Stimulated activated naive CD8-positive, alpha-beta T cell treated with anti-CD3 and anti-CD28 coated beads, Interleukin-15, amount 100 ng/mL, for 72 hours (primary cell): Measurements from ENCODE around the gene ASNSD1.
"Not testable (repeated sequence)": the region's sequence is repeated elsewhere in the genome, so short reads cannot be mapped to it uniquely, and the experiment has no call there.

Source experiments
- ATAC-seq: fragments of 150-1000 bp; cut with Tn5 transposase; 2 replicates; pipeline ENCODE4 v1.10.0; 2021; ENCODE audit warnings: mild to moderate bottlenecking, moderate library complexity
- DNase-seq, 2 donors: peaks; one replicate each; pipeline ENCODE4 v3.0.0; 2021 to 2022
- H3K27ac Mint-ChIP-seq, 2 donors: one replicate each; pipeline ENCODE4 v1.8.0; 2022; ENCODE audit warnings: mild to moderate bottlenecking in 2 of 2, mixed read lengths in 2 of 2, moderate library complexity in 2 of 2
- H3K27me3 Mint-ChIP-seq: one replicate; pipeline ENCODE4 v1.8.0; 2022; ENCODE audit warnings: mixed read lengths
- H3K4me1 Mint-ChIP-seq: one replicate; pipeline ENCODE4 v1.8.0; 2022; ENCODE audit warnings: mild to moderate bottlenecking, mixed read lengths
- H3K4me3 Mint-ChIP-seq, 2 donors: one replicate each; pipeline ENCODE4 v1.8.0; 2022; ENCODE audit warnings: mild to moderate bottlenecking in 2 of 2, mixed read lengths in 2 of 2, moderate library complexity in 1 of 2
- H3K9me3 Mint-ChIP-seq, 2 donors: one replicate each; pipeline ENCODE4 v1.8.0; 2022; ENCODE audit warnings: mixed read lengths in 2 of 2

ASNSD1 gene

DNA sequence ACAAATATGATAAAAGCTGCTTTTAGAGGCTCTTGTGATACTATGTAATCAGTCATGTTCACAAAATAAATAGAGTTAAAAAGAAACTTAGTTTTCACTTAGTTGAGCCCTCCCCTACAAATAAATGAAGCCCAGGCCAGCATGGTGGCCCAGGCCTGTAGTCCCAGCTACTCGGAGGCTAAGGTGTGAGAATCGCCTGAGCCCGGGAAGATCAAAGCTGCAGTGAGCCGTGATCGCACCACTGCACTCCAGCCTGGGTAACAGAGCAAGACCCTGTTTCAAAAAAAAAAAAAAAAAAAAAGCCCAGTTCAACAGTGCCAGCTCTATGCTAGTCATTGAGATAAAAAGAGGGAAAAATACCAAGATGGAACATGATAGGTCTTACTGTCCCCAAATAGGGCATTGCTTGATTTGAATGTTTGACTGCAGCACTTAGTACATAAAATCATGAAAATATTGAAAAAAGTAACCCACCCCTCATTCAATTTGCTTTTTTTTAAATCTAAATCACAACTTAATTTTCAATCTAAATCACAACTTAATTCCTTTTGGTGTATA is 1.5 kb downstream of the ASNSD1 start:
- Mint-ChIP-seq H3K27me3 (no peaks in the 10 kb centered on the region), H3K9me3 (no peaks in the 10 kb centered on the region), H3K4me3 (no peak overlapping the region), H3K27ac (no peak overlapping the region), H3K4me1 (peaks cover 39% of the 10 kb centered on the region)
- DNase-seq (no peak), ATAC-seq (no peak)

DNA sequence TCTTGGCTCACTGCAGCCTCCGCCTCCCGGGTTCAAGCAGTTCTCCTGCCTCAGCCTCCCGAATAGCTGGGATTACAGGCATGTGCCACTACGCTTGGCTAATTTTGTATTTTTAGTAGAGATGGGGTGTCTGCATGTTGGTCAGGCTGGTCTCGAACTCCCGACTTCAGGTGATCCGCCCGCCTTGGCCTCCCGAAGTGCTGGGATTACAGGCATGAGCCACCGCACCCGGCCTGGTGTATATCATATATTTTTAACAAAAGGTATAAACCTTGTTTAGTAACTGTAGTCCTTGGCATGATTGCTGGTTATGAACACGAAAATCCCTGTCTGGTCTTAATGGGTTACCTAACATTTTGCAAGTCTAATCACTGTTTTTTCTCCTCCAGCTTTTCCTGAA is 2.1 kb downstream of the ASNSD1 start:
- not testable (repeated sequence) for H3K27me3 Mint-ChIP-seq, DNase-seq, H3K9me3 Mint-ChIP-seq, ATAC-seq
- H3K4me3 Mint-ChIP-seq, result peak overlapping the region; percentile 42 to 68
- H3K27ac Mint-ChIP-seq, result peak overlapping the region; percentile 9 to 67
- H3K4me1 Mint-ChIP-seq, result peaks cover 34% of the 10 kb centered on the region

DNA sequence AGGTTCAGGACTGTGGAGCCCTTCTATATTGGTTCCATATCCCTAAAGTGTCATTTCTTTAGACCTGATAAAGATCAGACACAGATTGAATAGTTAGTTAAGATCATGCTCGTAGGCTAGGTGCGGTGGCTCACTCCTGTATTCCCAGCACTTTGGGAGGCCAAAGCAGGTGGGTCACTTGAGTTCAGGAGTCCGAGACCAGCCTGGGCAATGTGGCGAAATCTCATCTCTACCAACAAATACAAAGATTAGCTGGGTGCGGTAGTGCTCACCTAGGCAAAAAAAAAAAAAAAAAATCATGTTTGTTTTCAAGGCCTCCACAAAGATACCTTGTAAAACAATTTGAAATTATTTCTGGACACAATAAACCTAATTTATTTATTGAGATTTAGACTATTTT is 8.7 kb downstream of the ASNSD1 start:
- no peak for DNase-seq
- ATAC-seq, result no peak
- H3K4me3 Mint-ChIP-seq, result no peak overlapping the region
- no peak overlapping the region for H3K27ac Mint-ChIP-seq
- peaks cover 14% of the 10 kb centered on the region for H3K4me1 Mint-ChIP-seq
- no peaks in the 10 kb centered on the region for H3K27me3 Mint-ChIP-seq
- no peaks in the 10 kb centered on the region for H3K9me3 Mint-ChIP-seq

DNA sequence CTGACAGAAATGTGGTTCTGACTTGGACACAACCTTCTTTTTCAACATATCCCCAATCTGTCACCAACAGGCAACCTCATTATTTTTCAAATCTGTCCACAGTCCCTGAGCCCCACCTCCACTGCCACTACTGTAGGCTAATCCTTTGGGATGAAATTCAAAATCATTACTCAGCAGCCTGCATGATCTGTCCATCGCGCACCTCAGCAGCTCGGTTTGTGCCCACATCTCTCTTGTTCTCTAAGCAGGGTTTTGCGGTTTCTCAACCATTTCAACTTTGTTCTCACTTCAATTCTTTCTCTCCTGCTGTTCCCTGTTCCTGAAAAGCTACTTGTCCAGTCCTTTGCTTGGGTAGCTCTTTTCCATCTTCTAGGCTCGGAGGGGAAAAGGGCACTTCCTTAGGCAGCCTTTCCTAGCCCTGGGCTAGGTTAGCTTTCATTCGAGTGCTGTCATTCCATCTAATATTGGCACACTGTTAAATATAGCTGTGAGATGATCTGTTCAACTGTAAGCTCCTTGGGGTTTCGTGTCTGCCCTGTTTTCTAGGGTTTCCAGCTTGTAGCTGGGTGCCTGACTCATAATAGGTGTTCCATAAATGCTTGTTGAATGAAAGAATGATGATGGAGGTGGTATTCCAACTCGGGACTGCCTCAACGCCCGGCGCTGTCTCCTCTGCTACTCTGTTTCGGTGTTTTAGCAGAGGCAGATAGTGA is 12.6 kb downstream of the ASNSD1 start:
- ATAC-seq, result peak; percentile 63
- Mint-ChIP-seq H3K4me1 (peaks cover 15% of the 10 kb centered on the region), H3K4me3 (peak overlapping the region; percentile 93), H3K27ac (peak overlapping the region; percentile 3 to 98), H3K9me3 (peaks cover 14 to 16% of the 10 kb centered on the region in 2 donors), H3K27me3 (no peaks in the 10 kb centered on the region)
- no peak for DNase-seq

DNA sequence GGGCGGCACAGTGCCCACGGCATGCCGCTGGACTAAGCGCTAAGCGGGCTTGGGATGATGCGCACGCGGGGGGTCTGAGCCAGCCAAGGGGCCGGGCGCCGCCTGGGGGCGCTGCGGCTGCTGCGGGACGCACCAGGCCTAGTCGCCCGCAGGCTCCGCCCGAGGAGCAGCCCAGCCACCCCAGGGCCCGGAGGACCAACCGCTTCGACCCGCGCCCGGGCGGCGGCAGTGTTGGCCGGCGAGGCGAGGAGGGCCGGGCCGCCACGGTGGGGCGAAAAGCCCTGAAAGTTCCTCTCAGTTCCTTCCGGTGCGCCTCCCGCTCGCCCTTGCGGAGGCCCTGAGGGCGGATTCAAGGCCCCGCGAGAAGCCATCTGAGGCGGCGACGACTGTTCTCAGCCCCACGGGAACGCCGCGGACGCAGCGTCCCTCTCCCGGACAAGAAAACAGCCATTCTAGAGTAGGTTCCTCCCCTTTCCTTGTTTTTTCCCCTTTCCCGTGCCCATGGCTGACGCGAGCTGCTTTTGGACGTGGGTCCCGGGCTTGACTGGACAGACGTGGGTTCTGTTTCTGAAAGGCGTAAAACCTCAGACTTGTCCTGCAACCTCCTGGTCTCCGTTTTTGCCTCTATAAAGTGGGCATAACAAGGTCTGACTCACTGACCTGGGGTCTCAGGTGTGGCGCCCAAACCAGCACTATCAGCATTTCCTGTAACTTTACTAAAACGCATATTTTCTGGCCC is 13.3 kb downstream of the ASNSD1 start, which contains the start of gene ANKAR:
Gene ANKAR, plus strand, starts transcription at position 297 of the 739 bp plus-strand sequence. CDS start 1,821 bp downstream, outside the sequence.
- peaks cover 19% of the 10 kb centered on the region for H3K4me1 Mint-ChIP-seq
- DNase-seq (peak; percentile 87 to 89), ATAC-seq (peak; percentile 96)
- H3K9me3 Mint-ChIP-seq, result peaks cover 17 to 18% of the 10 kb centered on the region in 2 donors
- H3K4me3 Mint-ChIP-seq, result peak within 1 kb of the TSS; percentile 93
- peak within 1 kb of the TSS; percentile 98 to 99 for H3K27ac Mint-ChIP-seq
- H3K27me3 Mint-ChIP-seq, result no peaks in the 10 kb centered on the region

DNA sequence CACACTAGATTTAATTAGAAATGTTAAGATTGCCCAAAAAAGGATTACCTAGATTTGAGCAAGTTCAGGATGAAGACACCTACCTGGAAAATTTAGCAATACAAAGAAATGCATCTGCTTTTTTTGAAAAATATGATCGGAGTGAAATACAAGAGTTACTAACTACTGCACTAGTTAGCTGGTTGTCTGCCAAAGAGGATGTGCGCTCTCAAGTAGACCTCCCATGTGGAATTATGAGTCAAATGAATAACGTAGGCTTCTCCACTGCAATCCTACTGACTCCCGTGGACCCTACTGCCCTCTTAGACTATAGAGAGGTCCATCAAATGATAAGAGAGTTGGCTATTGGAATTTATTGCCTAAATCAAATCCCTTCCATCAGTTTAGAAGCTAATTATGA is 15.2 kb downstream of the ASNSD1 start:
- peaks cover 30% of the 10 kb centered on the region for H3K4me1 Mint-ChIP-seq
- H3K4me3 Mint-ChIP-seq, result no peak overlapping the region
- H3K9me3 Mint-ChIP-seq, result peaks cover 17 to 18% of the 10 kb centered on the region in 2 donors
- no peak for DNase-seq
- no peaks in the 10 kb centered on the region for H3K27me3 Mint-ChIP-seq
- no peak for ATAC-seq
- H3K27ac Mint-ChIP-seq, result no peak overlapping the region

DNA sequence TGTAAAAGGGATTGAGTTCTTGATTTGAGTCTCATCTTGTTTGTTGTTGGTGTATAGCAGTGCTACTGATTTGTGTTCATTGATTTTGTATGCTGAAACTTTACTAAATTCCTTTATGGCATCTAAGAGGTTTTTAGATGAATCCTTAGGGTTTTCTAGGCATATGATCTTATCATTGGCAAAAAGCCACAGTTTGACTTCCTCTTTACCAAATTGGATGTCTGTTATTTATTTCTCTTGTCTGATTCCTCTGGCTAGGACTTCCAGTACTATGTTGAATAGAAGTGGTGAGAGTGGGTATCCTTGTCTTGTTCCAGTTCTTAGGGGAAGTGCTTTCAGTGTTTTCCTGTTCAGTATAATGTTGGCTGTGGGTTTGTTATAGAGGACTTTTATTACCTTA is 18.0 kb downstream of the ASNSD1 start:
- Mint-ChIP-seq H3K4me3 (no peak overlapping the region), H3K9me3 (peaks cover 17 to 18% of the 10 kb centered on the region in 2 donors), H3K27me3 (no peaks in the 10 kb centered on the region), H3K27ac (no peak overlapping the region), H3K4me1 (peaks cover 41% of the 10 kb centered on the region)
- ATAC-seq, result no peak
- no peak for DNase-seq

DNA sequence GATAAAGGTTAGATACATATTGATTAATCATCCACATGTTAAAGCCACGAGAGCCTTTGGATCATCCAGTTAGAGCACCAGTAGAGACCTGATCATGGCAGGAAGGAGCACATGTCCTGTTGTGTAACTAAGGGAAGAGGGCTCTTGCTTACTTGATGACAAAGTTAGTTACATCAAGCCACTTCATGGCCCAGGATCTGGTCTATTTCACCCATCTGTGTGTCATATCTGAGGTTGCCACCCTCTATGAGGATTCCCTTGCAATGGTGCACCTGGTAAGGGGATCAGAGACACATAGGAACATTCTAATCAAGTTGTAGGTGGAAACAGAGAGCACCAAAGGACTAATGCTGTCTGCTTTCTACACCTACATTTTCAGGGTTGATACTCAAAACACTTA is 19.9 kb downstream of the ASNSD1 start:
- H3K4me1 Mint-ChIP-seq, result peaks cover 48% of the 10 kb centered on the region
- H3K4me3 Mint-ChIP-seq, result no peak overlapping the region
- DNase-seq (no peak), ATAC-seq (no peak)
- peaks cover 17 to 18% of the 10 kb centered on the region in 2 donors for H3K9me3 Mint-ChIP-seq
- no peak overlapping the region for H3K27ac Mint-ChIP-seq
- no peaks in the 10 kb centered on the region for H3K27me3 Mint-ChIP-seq

DNA sequence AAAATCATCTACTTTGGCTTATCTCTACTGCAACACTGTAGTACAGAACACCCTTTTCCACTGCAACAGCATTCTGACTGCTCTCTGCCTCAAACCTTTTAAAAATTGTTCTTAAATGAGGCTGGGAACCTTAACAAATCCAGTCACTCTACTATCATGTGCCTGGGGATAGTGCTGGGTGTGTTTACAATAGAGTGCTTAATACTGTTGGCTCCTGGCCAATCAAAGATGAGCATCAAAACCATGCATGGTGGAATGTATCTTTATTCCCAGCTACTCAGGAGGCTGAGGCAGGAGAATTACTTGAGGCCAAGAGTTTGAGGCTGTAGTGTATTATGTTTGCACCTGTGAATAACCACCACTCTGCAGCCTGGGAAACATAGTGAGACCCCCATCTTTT is 20.6 kb downstream of the ASNSD1 start:
- no peak for ATAC-seq
- DNase-seq, result no peak
- H3K4me3 Mint-ChIP-seq, result no peak overlapping the region

DNA sequence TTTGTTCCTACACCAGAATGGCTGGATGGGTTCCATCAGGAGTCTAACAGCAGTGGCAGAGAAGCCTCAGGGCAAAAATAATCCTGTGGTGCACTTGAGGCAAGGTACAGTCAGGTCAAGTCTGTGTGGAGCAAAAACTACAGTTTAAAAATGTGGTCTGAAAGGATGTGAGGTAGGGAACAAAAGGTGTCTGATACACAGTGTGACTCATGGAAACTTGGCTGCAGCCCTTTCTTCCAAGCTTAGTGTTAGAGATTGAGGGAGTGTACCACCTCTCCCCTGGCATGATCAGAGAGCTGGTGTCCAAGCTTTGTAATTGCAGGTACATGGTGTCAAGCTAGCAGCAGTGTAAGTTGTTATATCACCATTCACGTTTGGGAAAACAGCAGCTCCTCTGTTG is 22.1 kb downstream of the ASNSD1 start:
- peak in 1 of 2 donors; percentile 21 for DNase-seq
- Mint-ChIP-seq H3K27me3 (no peaks in the 10 kb centered on the region), H3K9me3 (peaks cover 6 to 9% of the 10 kb centered on the region in 2 donors), H3K4me1 (peaks cover 48% of the 10 kb centered on the region), H3K27ac (peak overlapping the region in 1 of 2 donors; percentile 31), H3K4me3 (no peak overlapping the region)
- peak; percentile 86 for ATAC-seq

More for the DNA sequence above, 20.6 kb downstream of the ASNSD1 start:
- Mint-ChIP-seq H3K4me1 (peaks cover 48% of the 10 kb centered on the region), H3K27ac (no peak overlapping the region), H3K9me3 (peaks cover 17 to 18% of the 10 kb centered on the region in 2 donors), H3K27me3 (no peaks in the 10 kb centered on the region)

DNA sequence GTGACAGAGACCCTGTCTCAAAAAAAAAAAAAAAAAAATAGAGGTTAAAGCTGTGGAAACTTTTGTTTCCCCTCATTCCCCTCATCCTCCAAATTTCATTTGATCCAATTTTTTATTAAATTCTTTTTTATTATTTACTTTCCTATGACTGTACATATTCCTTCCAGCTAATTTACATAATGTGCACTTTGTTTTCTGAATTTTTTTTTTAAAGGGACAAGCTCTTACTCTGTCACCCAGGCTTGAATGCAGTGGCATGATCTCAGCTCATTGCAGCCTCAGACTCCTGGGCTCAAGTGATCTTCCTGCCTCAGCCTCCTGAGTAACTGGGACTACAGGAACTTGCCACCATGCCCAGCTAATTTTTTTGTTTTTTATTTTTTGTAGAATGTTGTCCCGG is 23.6 kb downstream of the ASNSD1 start:
- H3K4me3 Mint-ChIP-seq, result no peak overlapping the region
- H3K27me3 Mint-ChIP-seq, result no peaks in the 10 kb centered on the region
- no peak for DNase-seq
- H3K27ac Mint-ChIP-seq, result no peak overlapping the region
- no peak for ATAC-seq
- H3K4me1 Mint-ChIP-seq, result peaks cover 40% of the 10 kb centered on the region
- H3K9me3 Mint-ChIP-seq, result no peaks in the 10 kb centered on the region

DNA sequence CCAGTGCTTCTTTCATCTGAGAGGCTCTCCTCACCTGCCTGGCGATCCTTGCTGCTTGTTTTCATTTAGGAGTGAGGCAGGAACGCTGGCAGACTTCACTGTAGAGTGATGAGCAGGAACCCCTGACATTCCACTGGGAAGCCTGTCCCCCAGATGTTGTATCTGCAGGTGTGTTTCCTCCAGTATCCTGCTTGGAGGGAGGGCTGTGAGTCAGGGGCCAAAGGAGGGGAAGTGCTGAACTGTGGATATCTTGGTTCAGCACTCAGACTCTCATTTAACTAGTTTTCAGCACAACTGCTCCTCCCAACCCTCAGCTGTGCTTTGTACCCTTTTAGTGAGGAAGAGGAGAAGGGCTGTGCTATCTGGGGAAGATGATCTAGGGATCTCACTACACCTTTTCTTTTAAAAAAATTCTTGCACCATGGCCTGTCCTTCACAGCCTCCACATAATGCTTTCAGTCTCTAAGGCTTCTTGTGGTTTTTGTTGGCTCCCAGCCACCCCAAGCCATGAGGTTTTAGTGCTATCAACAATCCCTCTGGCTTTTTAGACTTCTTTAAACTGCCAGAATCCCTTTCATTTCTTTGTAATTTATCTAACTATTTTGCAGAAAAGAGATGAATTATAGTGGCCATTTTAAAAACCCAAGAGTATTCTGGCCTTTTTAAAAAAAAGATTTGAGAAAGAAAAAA is 24.4 kb downstream of the ASNSD1 start:
- Mint-ChIP-seq H3K27ac (peak overlapping the region in 1 of 2 donors; percentile 86), H3K4me3 (no peak overlapping the region), H3K27me3 (no peaks in the 10 kb centered on the region), H3K9me3 (no peaks in the 10 kb centered on the region), H3K4me1 (peaks cover 32% of the 10 kb centered on the region)
- no peak for DNase-seq
- ATAC-seq, result no peak

DNA sequence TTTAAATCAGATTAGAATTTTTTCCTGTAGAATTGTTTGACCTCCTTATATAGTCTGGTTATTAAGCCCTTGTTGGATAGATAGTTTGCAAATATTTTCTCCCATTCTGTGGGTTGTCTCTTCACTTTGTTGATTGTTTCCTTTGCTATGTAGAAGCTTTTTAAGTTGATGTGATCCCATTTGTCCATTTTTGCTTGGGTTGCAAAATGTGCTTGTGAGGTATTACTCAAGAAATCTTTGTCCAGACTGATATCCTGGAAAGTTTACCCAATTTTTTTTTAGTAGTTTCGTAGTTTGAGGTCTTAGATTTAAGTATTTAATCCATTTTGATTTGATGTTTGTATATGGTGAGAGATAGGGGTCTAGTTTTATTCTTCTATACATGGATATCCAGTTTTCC is 26.5 kb downstream of the ASNSD1 start:
- H3K27ac Mint-ChIP-seq, H3K27me3 Mint-ChIP-seq, ATAC-seq, DNase-seq, H3K9me3 Mint-ChIP-seq, H3K4me3 Mint-ChIP-seq: not testable (repeated sequence)
- H3K4me1 Mint-ChIP-seq, result peaks cover 26% of the 10 kb centered on the region

DNA sequence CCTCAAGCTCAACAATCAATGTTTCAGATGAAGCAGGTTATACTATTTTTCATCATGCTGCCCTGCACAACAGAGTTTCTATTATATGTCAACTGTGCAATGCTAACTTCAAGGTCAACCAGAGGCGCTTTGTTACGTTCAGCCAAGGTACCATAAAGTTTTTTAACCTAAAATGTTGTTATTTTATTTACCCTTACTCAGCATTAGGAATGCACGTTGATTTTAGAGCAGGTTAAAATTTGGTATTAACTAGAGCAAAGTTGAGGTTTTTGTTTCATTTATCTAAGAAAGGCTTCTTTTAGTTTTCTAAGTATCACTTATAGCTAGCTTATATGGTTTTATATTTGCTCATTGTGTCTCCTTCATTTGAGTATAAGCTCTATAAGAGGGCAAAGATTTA is 35.0 kb downstream of the ASNSD1 start:
- Mint-ChIP-seq H3K4me3 (no peak overlapping the region), H3K9me3 (no peaks in the 10 kb centered on the region), H3K27ac (no peak overlapping the region), H3K4me1 (peaks cover 4% of the 10 kb centered on the region), H3K27me3 (no peaks in the 10 kb centered on the region)
- ATAC-seq (no peak), DNase-seq (no peak)

DNA sequence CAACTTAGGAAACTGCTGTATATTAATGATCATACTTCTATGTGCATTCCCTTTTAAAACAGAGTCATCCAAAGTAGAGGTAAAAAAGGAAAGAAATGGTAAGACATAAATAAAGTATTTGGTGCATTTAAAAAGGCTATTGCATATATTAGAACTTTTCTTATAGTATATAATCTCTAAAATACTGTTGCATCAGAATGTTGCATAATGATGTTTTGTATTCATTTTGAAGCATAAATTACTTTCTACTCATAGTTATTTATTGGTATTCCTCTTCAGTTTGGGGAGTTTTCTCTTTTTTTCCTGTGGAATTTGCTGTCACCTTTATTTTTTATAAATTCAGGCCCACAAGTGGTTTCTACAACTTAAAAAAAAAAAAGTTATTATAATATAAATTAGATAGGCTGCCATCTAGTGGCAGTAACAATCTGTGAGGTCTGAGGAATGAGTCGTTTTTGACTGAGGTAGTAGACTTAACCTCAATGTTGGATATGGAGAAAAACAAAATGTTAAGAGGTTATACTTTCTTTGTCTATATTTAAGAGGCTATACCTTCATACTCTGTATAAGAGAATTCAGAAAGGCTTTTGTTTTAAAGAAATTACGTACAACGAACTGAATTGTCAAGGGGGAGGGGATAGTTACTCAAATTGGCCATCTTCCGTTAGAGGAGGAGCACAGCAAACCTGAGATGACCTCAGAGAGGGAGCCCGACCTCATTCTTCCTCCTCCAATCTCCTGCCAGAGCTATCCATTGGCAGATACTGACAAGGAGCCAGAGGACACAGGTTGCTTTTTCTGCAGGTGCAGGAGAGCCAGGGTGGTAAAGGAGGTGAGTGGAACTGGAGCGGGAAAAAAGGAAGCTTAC is 37.0 kb downstream of the ASNSD1 start:
- DNase-seq, result no peak
- Mint-ChIP-seq H3K9me3 (no peaks in the 10 kb centered on the region), H3K27ac (no peak overlapping the region), H3K4me3 (peak overlapping the region in 1 of 2 donors; percentile 75), H3K4me1 (peaks cover 4% of the 10 kb centered on the region), H3K27me3 (no peaks in the 10 kb centered on the region)
- ATAC-seq, result peak; percentile 63
